ENCODE data around the gene BCAS3. TPM values are rescaled to one million over a fixed set of nuclear protein-coding genes. Genes with fewer than 3 reads are reported as not detected.

BCAS3 gene
- total RNA-seq, 2 donors from 2014 or later: 28.0 to 37.7 TPM

- no peak for TF ChIP-seq CTCF (conservative IDR thresholded peaks at IDR 0.05)
- H3K36me3 Mint-ChIP-seq (ENCODE audit: low read depth): no peaks in the 10 kb centered on the region
These were observed 570.7 kb downstream of the BCAS3 start for GRCh38 chr17:61248399-61248798.

GRCh38 chr17:61249649-61250299 lies 572.1 kb downstream of the BCAS3 start:
- no peaks in the 10 kb centered on the region for H3K27me3 Mint-ChIP-seq (ENCODE audit: insufficient read depth)
- peaks cover 6% of the 10 kb centered on the region for H3K4me1 ChIP-seq (ENCODE audit: control insufficient read depth, insufficient read depth, low read length)
- no peak overlapping the region for H3K4me3 ChIP-seq (ENCODE audit: low read length)
- no peaks in the 10 kb centered on the region for H3K9me3 ChIP-seq (ENCODE audit: control insufficient read depth, low read length)
- H3K9ac ChIP-seq (ENCODE audit: extremely low read depth, low read length, poor library complexity, severe bottlenecking): no peak overlapping the region
- no peak overlapping the region for H3K27ac ChIP-seq (ENCODE audit: low read depth, low read length)
- no peaks in the 10 kb centered on the region for H3K9me3 Mint-ChIP-seq
- no peak overlapping the region for H3K4me3 Mint-ChIP-seq
- no peaks in the 10 kb centered on the region for H3K27me3 ChIP-seq (ENCODE audit: control insufficient read depth, insufficient read depth, low read length, poor library complexity, severe bottlenecking)
- no peak for TF ChIP-seq CTCF (conservative IDR thresholded peaks at IDR 0.05)
- H3K4me1 Mint-ChIP-seq: peaks cover 32% of the 10 kb centered on the region
- H3K36me3 ChIP-seq (ENCODE audit: control insufficient read depth, insufficient read depth, low read length): no peaks in the 10 kb centered on the region
- no peak overlapping the region for H3K27ac Mint-ChIP-seq
- WGBS, 2 experiments (ENCODE audit: insufficient coverage in 1 of 2, insufficient read length in 1 of 2): 89 to 96% methylated on average over 4 of the region's 4 CpGs
- H3K36me3 Mint-ChIP-seq (ENCODE audit: low read depth): no peaks in the 10 kb centered on the region
- no peak for DNase-seq

More at GRCh38 chr17:61248399-61248798, 570.7 kb downstream of the BCAS3 start:
- Histone ChIP-seq H3K4me1 (ENCODE audit: control insufficient read depth, insufficient read depth, low read length) (peaks cover 6% of the 10 kb centered on the region), H3K4me3 (ENCODE audit: low read length) (no peak overlapping the region), H3K27me3 (ENCODE audit: control insufficient read depth, insufficient read depth, low read length, poor library complexity, severe bottlenecking) (no peaks in the 10 kb centered on the region), H3K9ac (ENCODE audit: extremely low read depth, low read length, poor library complexity, severe bottlenecking) (no peak overlapping the region), H3K36me3 (ENCODE audit: control insufficient read depth, insufficient read depth, low read length) (no peaks in the 10 kb centered on the region), H3K27ac (ENCODE audit: low read depth, low read length) (no peak overlapping the region), H3K9me3 (ENCODE audit: control insufficient read depth, low read length) (no peaks in the 10 kb centered on the region)
- no peak overlapping the region for H3K27ac Mint-ChIP-seq
- no peaks in the 10 kb centered on the region for H3K27me3 Mint-ChIP-seq (ENCODE audit: insufficient read depth)
- no peaks in the 10 kb centered on the region for H3K9me3 Mint-ChIP-seq
- DNase-seq: no peak
- H3K4me3 Mint-ChIP-seq: no peak overlapping the region
- H3K4me1 Mint-ChIP-seq: peaks cover 23% of the 10 kb centered on the region
- WGBS, 2 experiments (ENCODE audit: insufficient coverage in 1 of 2, insufficient read length in 1 of 2): 94% methylated on average over 2 of the region's 2 CpGs; no CpG with 5 or more reads in 1 of the 2 experiments

- peaks cover 6% of the 10 kb centered on the region for H3K4me1 ChIP-seq (ENCODE audit: control insufficient read depth, insufficient read depth, low read length)
- H3K27ac Mint-ChIP-seq: no peak overlapping the region
These were observed 572.8 kb downstream of the BCAS3 start for GRCh38 chr17:61250335-61250890.

More at GRCh38 chr17:61250335-61250890, 572.8 kb downstream of the BCAS3 start:
- TF ChIP-seq CTCF (conservative IDR thresholded peaks at IDR 0.05): no peak
- Histone ChIP-seq H3K9me3 (ENCODE audit: control insufficient read depth, low read length) (no peaks in the 10 kb centered on the region), H3K27ac (ENCODE audit: low read depth, low read length) (no peak overlapping the region), H3K27me3 (ENCODE audit: control insufficient read depth, insufficient read depth, low read length, poor library complexity, severe bottlenecking) (no peaks in the 10 kb centered on the region), H3K4me3 (ENCODE audit: low read length) (no peak overlapping the region), H3K36me3 (ENCODE audit: control insufficient read depth, insufficient read depth, low read length) (no peaks in the 10 kb centered on the region), H3K9ac (ENCODE audit: extremely low read depth, low read length, poor library complexity, severe bottlenecking) (no peak overlapping the region)
- H3K9me3 Mint-ChIP-seq: no peaks in the 10 kb centered on the region
- no peak for DNase-seq
- no peaks in the 10 kb centered on the region for H3K27me3 Mint-ChIP-seq (ENCODE audit: insufficient read depth)
- H3K4me1 Mint-ChIP-seq: peaks cover 30% of the 10 kb centered on the region
- H3K36me3 Mint-ChIP-seq (ENCODE audit: low read depth): no peaks in the 10 kb centered on the region
- no peak overlapping the region for H3K4me3 Mint-ChIP-seq
- WGBS, 2 experiments (ENCODE audit: insufficient coverage in 1 of 2, insufficient read length in 1 of 2): 77% methylated on average over 5 to 6 of the region's 6 CpGs
